PC-3 (cell line): ENCODE results near the gene SIAH2.

Source experiments
- CTCF ChIP-seq: fragments of 300-600 bp; sonication (generic); conservative IDR thresholded peaks from 2 replicates; pipeline ENCODE4 v1.5.1; 2017; ENCODE audit warnings: antibody characterized with exemption, low read depth, mild to moderate bottlenecking, low read length
- EZH2 ChIP-seq: fragments of 300-600 bp; sonication (generic); IDR thresholded peaks from one replicate; pipeline ENCODE4 v1.6.1; 2017; ENCODE audit warnings: antibody characterized with exemption, mild to moderate bottlenecking, low read length; ENCODE audit not compliant: unreplicated experiment
- EZH2phosphoT487 ChIP-seq: fragments of 300-600 bp; sonication (generic); IDR thresholded peaks from 2 replicates; pipeline ENCODE4 v1.6.1; 2018; ENCODE audit warnings: mild to moderate bottlenecking, antibody characterized with exemption, low read length, borderline replicate concordance

GRCh38 chr3:150710097-150710496 lies 52.9 kb downstream of the SIAH2 start:
- TF ChIP-seq CTCF (no peak), EZH2phosphoT487 (no peak), EZH2 (no peak)
